HEK293 (cell line): ENCODE results near the gene RBM18.

Experiments
- KLF16 ChIP-seq: fragments of 450-650 bp; formaldehyde crosslinking; IDR thresholded peaks from 2 replicates; pipeline ENCODE4 v1.5.1; 2017; ENCODE audit warnings: missing biosample characterization, missing genetic modification characterization
- KLF8 ChIP-seq: fragments of 450-650 bp; formaldehyde crosslinking; IDR thresholded peaks from 2 replicates; pipeline ENCODE4 v1.5.1; 2016; ENCODE audit warnings: missing biosample characterization, missing genetic modification characterization
- SCRT2 ChIP-seq: fragments of 450-650 bp; formaldehyde crosslinking; IDR thresholded peaks from 2 replicates; pipeline ENCODE4 v1.5.1; 2016; ENCODE audit warnings: missing biosample characterization, missing genetic modification characterization
- ZFP41 ChIP-seq: fragments of 450-650 bp; formaldehyde crosslinking; IDR thresholded peaks from 2 replicates; pipeline ENCODE4 v1.5.1; 2016; ENCODE audit warnings: missing biosample characterization, missing genetic modification characterization, borderline replicate concordance
- ZIC2 ChIP-seq: fragments of 450-650 bp; formaldehyde crosslinking; IDR thresholded peaks from 2 replicates; pipeline ENCODE4 v1.5.1; 2016; ENCODE audit warnings: missing biosample characterization, missing genetic modification characterization
- ZNF155 ChIP-seq: fragments of 450-650 bp; formaldehyde crosslinking; IDR thresholded peaks from 2 replicates; pipeline ENCODE4 v1.5.1; 2016; ENCODE audit warnings: missing biosample characterization, missing genetic modification characterization
- ZNF24 ChIP-seq: fragments of 450-650 bp; formaldehyde crosslinking; IDR thresholded peaks from 2 replicates; pipeline ENCODE4 v1.5.1; 2016; ENCODE audit warnings: missing biosample characterization, missing genetic modification characterization
- ZNF302 ChIP-seq: fragments of 450-650 bp; formaldehyde crosslinking; IDR thresholded peaks from 2 replicates; pipeline ENCODE4 v1.5.1; 2016; ENCODE audit warnings: missing biosample characterization, missing genetic modification characterization, low read depth
- ZNF654 ChIP-seq: fragments of 450-650 bp; formaldehyde crosslinking; IDR thresholded peaks from 2 replicates; pipeline ENCODE4 v1.5.1; 2016; ENCODE audit warnings: low read depth, missing biosample characterization, missing genetic modification characterization
- ZNF658 ChIP-seq: fragments of 450-650 bp; formaldehyde crosslinking; IDR thresholded peaks from 2 replicates; pipeline ENCODE4; 2016; ENCODE audit warnings: missing biosample characterization, missing genetic modification characterization
- TF ChIP-seq, protein P1 (sequence below): fragments of 450-650 bp; formaldehyde crosslinking; conservative IDR thresholded peaks from 2 replicates; pipeline ENCODE4 v1.5.1; 2016; ENCODE audit warnings: low read depth, missing biosample characterization, missing genetic modification characterization
- TF ChIP-seq, protein P2 (sequence below): fragments of 450-650 bp; formaldehyde crosslinking; IDR thresholded peaks from 2 replicates; pipeline ENCODE4 v1.5.1; 2016; ENCODE audit warnings: missing biosample characterization, missing genetic modification characterization
- TF ChIP-seq, protein P3 (sequence below): fragments of 450-650 bp; formaldehyde crosslinking; IDR thresholded peaks from 2 replicates; pipeline ENCODE4 v1.5.1; 2016; ENCODE audit warnings: missing biosample characterization, missing genetic modification characterization, low read depth
- TF ChIP-seq, protein P4 (sequence below): fragments of 450-650 bp; IDR thresholded peaks from 2 replicates; pipeline ENCODE4 v1.5.1; 2018; ENCODE audit warnings: missing biosample characterization, missing genetic modification characterization
- TF ChIP-seq, protein P5 (sequence below): IDR thresholded peaks from 2 replicates; pipeline ENCODE4 v1.6.1; 2011; ENCODE audit warnings: mild to moderate bottlenecking, low read depth, low read length, borderline replicate concordance
- TF ChIP-seq, protein P6 (sequence below): fragments of 450-650 bp; formaldehyde crosslinking; IDR thresholded peaks from 2 replicates; pipeline ENCODE4 v1.5.1; 2016; ENCODE audit warnings: missing biosample characterization, missing genetic modification characterization
- TF ChIP-seq, protein P7 (sequence below): fragments of 450-650 bp; formaldehyde crosslinking; IDR thresholded peaks from 2 replicates; pipeline ENCODE4 v1.5.1; 2017; ENCODE audit warnings: missing biosample characterization, missing genetic modification characterization
- TF ChIP-seq, protein P8 (sequence below): fragments of 450-650 bp; formaldehyde crosslinking; IDR thresholded peaks from 2 replicates; pipeline ENCODE4; 2016; ENCODE audit warnings: missing biosample characterization, missing genetic modification characterization
- TF ChIP-seq, protein P9 (sequence below): fragments of 450-650 bp; formaldehyde crosslinking; IDR thresholded peaks from 2 replicates; pipeline ENCODE4 v1.5.1; 2016; ENCODE audit warnings: missing biosample characterization, missing genetic modification characterization

Gene RBM18

DNA sequence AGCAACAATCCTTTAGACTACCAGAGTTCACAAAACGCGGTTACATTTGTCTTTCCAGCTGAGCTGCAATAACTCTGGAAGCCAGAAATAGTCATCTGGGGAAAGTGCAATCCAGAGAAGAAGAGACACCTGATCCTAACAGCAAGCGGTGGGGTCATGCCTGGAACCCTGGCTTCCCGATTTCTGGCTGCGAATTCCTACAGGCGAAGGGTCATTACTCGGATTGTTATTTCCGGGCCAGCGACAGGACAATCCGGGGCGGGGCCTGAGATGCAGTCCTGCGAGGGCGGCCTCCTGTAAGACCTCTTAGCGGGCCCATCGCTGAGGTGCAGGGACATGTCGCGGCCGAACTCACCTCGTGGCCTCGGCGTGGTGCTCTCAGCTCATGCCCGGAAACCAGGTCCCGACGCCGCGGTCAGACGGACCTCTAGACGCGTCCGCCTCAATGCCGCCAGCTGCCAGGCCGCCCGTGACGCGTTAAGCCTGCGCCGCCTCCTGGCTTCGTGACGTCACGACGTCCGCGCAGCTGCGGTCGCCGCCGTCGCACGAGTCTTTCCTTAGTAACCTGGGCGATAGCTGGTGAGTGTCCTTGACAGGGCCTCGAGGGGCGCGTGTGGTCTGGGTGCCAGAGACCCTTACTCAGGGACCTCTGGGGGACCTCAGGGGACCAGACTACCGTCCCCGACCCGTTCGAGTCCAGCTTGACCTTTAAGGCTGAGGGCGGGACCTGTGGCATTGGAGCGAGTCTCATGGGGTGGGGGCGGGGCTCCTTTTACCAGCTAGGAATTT, at the start of gene RBM18, which contains the start of gene MRRF (continued):
- TF ChIP-seq, protein P1, sequence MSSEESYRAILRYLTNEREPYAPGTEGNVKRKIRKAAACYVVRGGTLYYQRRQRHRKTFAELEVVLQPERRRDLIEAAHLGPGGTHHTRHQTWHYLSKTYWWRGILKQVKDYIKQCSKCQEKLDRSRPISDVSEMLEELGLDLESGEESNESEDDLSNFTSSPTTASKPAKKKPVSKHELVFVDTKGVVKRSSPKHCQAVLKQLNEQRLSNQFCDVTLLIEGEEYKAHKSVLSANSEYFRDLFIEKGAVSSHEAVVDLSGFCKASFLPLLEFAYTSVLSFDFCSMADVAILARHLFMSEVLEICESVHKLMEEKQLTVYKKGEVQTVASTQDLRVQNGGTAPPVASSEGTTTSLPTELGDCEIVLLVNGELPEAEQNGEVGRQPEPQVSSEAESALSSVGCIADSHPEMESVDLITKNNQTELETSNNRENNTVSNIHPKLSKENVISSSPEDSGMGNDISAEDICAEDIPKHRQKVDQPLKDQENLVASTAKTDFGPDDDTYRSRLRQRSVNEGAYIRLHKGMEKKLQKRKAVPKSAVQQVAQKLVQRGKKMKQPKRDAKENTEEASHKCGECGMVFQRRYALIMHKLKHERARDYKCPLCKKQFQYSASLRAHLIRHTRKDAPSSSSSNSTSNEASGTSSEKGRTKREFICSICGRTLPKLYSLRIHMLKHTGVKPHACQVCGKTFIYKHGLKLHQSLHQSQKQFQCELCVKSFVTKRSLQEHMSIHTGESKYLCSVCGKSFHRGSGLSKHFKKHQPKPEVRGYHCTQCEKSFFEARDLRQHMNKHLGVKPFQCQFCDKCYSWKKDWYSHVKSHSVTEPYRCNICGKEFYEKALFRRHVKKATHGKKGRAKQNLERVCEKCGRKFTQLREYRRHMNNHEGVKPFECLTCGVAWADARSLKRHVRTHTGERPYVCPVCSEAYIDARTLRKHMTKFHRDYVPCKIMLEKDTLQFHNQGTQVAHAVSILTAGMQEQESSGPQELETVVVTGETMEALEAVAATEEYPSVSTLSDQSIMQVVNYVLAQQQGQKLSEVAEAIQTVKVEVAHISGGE, result peak; percentile 64
- TF ChIP-seq, protein P2, sequence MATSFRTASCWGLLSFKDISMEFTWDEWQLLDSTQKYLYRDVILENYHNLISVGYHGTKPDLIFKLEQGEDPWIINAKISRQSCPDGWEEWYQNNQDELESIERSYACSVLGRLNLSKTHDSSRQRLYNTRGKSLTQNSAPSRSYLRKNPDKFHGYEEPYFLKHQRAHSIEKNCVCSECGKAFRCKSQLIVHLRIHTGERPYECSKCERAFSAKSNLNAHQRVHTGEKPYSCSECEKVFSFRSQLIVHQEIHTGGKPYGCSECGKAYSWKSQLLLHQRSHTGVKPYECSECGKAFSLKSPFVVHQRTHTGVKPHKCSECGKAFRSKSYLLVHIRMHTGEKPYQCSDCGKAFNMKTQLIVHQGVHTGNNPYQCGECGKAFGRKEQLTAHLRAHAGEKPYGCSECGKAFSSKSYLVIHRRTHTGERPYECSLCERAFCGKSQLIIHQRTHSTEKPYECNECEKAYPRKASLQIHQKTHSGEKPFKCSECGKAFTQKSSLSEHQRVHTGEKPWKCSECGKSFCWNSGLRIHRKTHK (tag by site-specific recombination), result no peak
- no peak for TF ChIP-seq ZFP41
- TF ChIP-seq SCRT2 (tag by site-specific recombination), result peak; percentile 91
- TF ChIP-seq ZIC2 (tag by site-specific recombination), result peak; percentile 29; the same call in 1 of the 2 replicates
- peak; percentile 67; the same call in 1 of the 2 replicates for TF ChIP-seq KLF16 (tag by site-specific recombination)
- TF ChIP-seq, protein P3, sequence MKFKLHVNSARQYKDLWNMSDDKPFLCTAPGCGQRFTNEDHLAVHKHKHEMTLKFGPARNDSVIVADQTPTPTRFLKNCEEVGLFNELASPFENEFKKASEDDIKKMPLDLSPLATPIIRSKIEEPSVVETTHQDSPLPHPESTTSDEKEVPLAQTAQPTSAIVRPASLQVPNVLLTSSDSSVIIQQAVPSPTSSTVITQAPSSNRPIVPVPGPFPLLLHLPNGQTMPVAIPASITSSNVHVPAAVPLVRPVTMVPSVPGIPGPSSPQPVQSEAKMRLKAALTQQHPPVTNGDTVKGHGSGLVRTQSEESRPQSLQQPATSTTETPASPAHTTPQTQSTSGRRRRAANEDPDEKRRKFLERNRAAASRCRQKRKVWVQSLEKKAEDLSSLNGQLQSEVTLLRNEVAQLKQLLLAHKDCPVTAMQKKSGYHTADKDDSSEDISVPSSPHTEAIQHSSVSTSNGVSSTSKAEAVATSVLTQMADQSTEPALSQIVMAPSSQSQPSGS (tag by site-specific recombination), result peak; percentile 95
- TF ChIP-seq, protein P4, sequence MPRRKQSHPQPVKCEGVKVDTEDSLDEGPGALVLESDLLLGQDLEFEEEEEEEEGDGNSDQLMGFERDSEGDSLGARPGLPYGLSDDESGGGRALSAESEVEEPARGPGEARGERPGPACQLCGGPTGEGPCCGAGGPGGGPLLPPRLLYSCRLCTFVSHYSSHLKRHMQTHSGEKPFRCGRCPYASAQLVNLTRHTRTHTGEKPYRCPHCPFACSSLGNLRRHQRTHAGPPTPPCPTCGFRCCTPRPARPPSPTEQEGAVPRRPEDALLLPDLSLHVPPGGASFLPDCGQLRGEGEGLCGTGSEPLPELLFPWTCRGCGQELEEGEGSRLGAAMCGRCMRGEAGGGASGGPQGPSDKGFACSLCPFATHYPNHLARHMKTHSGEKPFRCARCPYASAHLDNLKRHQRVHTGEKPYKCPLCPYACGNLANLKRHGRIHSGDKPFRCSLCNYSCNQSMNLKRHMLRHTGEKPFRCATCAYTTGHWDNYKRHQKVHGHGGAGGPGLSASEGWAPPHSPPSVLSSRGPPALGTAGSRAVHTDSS (tag by site-specific recombination), result no peak
- TF ChIP-seq ZNF654, result no peak
- TF ChIP-seq, protein P5, sequence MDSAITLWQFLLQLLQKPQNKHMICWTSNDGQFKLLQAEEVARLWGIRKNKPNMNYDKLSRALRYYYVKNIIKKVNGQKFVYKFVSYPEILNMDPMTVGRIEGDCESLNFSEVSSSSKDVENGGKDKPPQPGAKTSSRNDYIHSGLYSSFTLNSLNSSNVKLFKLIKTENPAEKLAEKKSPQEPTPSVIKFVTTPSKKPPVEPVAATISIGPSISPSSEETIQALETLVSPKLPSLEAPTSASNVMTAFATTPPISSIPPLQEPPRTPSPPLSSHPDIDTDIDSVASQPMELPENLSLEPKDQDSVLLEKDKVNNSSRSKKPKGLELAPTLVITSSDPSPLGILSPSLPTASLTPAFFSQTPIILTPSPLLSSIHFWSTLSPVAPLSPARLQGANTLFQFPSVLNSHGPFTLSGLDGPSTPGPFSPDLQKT, result no peak
- no peak for TF ChIP-seq ZNF658 (tag by site-specific recombination)
- TF ChIP-seq, protein P6, sequence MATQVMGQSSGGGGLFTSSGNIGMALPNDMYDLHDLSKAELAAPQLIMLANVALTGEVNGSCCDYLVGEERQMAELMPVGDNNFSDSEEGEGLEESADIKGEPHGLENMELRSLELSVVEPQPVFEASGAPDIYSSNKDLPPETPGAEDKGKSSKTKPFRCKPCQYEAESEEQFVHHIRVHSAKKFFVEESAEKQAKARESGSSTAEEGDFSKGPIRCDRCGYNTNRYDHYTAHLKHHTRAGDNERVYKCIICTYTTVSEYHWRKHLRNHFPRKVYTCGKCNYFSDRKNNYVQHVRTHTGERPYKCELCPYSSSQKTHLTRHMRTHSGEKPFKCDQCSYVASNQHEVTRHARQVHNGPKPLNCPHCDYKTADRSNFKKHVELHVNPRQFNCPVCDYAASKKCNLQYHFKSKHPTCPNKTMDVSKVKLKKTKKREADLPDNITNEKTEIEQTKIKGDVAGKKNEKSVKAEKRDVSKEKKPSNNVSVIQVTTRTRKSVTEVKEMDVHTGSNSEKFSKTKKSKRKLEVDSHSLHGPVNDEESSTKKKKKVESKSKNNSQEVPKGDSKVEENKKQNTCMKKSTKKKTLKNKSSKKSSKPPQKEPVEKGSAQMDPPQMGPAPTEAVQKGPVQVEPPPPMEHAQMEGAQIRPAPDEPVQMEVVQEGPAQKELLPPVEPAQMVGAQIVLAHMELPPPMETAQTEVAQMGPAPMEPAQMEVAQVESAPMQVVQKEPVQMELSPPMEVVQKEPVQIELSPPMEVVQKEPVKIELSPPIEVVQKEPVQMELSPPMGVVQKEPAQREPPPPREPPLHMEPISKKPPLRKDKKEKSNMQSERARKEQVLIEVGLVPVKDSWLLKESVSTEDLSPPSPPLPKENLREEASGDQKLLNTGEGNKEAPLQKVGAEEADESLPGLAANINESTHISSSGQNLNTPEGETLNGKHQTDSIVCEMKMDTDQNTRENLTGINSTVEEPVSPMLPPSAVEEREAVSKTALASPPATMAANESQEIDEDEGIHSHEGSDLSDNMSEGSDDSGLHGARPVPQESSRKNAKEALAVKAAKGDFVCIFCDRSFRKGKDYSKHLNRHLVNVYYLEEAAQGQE (tag by site-specific recombination), result no peak
- TF ChIP-seq KLF8 (tag by site-specific recombination), result peak; percentile 38; the same call in 1 of the 2 replicates
- no peak for TF ChIP-seq ZNF302 (tag by site-specific recombination)
- no peak for TF ChIP-seq ZNF155 (tag by site-specific recombination)
- TF ChIP-seq, protein P7, sequence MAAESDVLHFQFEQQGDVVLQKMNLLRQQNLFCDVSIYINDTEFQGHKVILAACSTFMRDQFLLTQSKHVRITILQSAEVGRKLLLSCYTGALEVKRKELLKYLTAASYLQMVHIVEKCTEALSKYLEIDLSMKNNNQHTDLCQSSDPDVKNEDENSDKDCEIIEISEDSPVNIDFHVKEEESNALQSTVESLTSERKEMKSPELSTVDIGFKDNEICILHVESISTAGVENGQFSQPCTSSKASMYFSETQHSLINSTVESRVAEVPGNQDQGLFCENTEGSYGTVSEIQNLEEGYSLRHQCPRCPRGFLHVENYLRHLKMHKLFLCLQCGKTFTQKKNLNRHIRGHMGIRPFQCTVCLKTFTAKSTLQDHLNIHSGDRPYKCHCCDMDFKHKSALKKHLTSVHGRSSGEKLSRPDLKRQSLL (tag by site-specific recombination), result no peak
- TF ChIP-seq, protein P8, sequence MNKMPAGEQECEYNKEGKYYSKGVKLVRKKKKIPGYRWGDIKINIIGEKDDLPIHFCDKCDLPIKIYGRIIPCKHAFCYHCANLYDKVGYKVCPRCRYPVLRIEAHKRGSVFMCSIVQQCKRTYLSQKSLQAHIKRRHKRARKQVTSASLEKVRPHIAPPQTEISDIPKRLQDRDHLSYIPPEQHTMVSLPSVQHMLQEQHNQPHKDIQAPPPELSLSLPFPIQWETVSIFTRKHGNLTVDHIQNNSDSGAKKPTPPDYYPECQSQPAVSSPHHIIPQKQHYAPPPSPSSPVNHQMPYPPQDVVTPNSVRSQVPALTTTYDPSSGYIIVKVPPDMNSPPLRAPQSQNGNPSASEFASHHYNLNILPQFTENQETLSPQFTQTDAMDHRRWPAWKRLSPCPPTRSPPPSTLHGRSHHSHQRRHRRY (tag by site-specific recombination), result no peak
- TF ChIP-seq ZNF24 (tag by site-specific recombination), result no peak
- TF ChIP-seq, protein P9, sequence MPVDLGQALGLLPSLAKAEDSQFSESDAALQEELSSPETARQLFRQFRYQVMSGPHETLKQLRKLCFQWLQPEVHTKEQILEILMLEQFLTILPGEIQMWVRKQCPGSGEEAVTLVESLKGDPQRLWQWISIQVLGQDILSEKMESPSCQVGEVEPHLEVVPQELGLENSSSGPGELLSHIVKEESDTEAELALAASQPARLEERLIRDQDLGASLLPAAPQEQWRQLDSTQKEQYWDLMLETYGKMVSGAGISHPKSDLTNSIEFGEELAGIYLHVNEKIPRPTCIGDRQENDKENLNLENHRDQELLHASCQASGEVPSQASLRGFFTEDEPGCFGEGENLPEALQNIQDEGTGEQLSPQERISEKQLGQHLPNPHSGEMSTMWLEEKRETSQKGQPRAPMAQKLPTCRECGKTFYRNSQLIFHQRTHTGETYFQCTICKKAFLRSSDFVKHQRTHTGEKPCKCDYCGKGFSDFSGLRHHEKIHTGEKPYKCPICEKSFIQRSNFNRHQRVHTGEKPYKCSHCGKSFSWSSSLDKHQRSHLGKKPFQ, result no peak
